Cardiac muscle cell (in vitro differentiated cells and primary cell): ENCODE results near the gene ITIH5. TPM values are rescaled to one million over a fixed set of nuclear protein-coding genes. Genes with fewer than 3 reads are reported as not detected.

Source experiments
- DNase-seq, 2 donors: peaks; one replicate each; pipeline versions ENCODE4 v3.0.0 to v3.0.0-alpha.2; 2010 to 2017; ENCODE audit warnings: low read depth in 1 of 2, low spot score in 1 of 2
- H3K27ac ChIP-seq: fragments of 200-600 bp; sonication (generic); 2 replicates; pipeline ENCODE4 v1.5.1; 2016
- H3K27me3 ChIP-seq: fragments of 200-600 bp; sonication (generic); 2 replicates; pipeline ENCODE4 v1.6.0; 2016; ENCODE audit warnings: control low read depth
- H3K36me3 ChIP-seq: fragments of 200-600 bp; sonication (generic); 2 replicates; pipeline ENCODE4 v1.5.1; 2016; ENCODE audit warnings: control low read depth
- H3K4me1 ChIP-seq: fragments of 200-600 bp; sonication (generic); 2 replicates; pipeline ENCODE4 v1.8.1; 2017; ENCODE audit warnings: low read depth, mild to moderate bottlenecking, mixed run types
- H3K4me3 ChIP-seq: fragments of 200-600 bp; sonication (generic); 2 replicates; pipeline ENCODE4 v1.5.1; 2016; ENCODE audit warnings: mild to moderate bottlenecking
- H3K9me3 ChIP-seq: fragments of 200-600 bp; sonication (generic); 2 replicates; pipeline ENCODE4 v1.5.1; 2017; ENCODE audit warnings: low read depth, mild to moderate bottlenecking, control low read depth
- CTCF ChIP-seq: IDR thresholded peaks from 2 replicates; pipeline ENCODE4 v1.5.1; 2012; ENCODE audit warnings: low read depth, mild to moderate bottlenecking, low read length
- polyA plus RNA-seq: library from polyadenylated mRNA; unstranded; fragments of >200 nt; fragmentation: Nextera tagmentation; extraction: Ambion mirVana; gene quantifications from 2 replicates; pipeline ENCODE4 v1.2.1, GENCODE V29; 2016
- total RNA-seq: library from RNA; depleted of rRNA; stranded (reverse); fragments of >200 nt; gene quantifications from 2 replicates; pipeline ENCODE4 v1.2.3, GENCODE V29; 2016

Gene ITIH5
- total and polyA plus RNA-seq, 2 experiments from 2014 or later, result 0.11 to 0.60 TPM

- no peaks in the 10 kb centered on the region for H3K4me1 ChIP-seq
- H3K9me3 ChIP-seq, result no peaks in the 10 kb centered on the region
- peak in 1 of 2 donors; percentile 96 for DNase-seq
- H3K27ac ChIP-seq, result no peak overlapping the region
- no peaks in the 10 kb centered on the region for H3K36me3 ChIP-seq
- TF ChIP-seq CTCF, result no peak
- no peaks in the 10 kb centered on the region for H3K27me3 ChIP-seq
- no peak overlapping the region for H3K4me3 ChIP-seq
Measured at GRCh38 chr10:7610651-7611389, 55.9 kb downstream of the ITIH5 start.

DNA sequence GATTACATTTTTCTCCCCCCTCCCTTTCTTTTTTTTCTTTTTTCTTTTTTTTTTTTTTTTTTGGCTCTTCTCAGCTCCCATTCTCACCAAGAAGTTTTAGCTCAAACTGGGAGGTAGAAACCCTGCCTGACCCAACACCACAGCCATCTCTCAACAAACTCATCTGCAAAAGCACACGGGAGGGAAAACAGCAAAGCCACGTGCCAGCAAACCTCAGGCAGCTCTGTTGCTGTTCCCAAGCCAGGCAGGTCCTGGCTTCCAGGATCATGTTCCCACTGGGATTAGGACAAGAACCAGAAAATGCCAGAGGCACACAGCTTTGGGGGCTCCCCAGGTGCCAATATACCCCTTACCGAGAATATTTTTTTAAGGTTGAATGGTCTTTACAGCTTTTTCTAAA lies 56.7 kb downstream of the ITIH5 start:
- Histone ChIP-seq H3K4me3 (no peak overlapping the region), H3K9me3 (no peaks in the 10 kb centered on the region), H3K36me3 (no peaks in the 10 kb centered on the region), H3K4me1 (no peaks in the 10 kb centered on the region), H3K27ac (no peak overlapping the region), H3K27me3 (no peaks in the 10 kb centered on the region)
- no peak for DNase-seq
- TF ChIP-seq CTCF, result no peak

GRCh38 chr10:7609556-7609955 lies 57.2 kb downstream of the ITIH5 start:
- no peaks in the 10 kb centered on the region for H3K4me1 ChIP-seq
- H3K36me3 ChIP-seq, result no peaks in the 10 kb centered on the region
- no peak overlapping the region for H3K27ac ChIP-seq
- H3K9me3 ChIP-seq, result no peaks in the 10 kb centered on the region
- DNase-seq, result no peak
- no peak overlapping the region for H3K4me3 ChIP-seq
- no peak for TF ChIP-seq CTCF
- no peaks in the 10 kb centered on the region for H3K27me3 ChIP-seq

GRCh38 chr10:7608001-7608400 lies 58.8 kb downstream of the ITIH5 start:
- no peak overlapping the region for H3K4me3 ChIP-seq
- no peaks in the 10 kb centered on the region for H3K4me1 ChIP-seq
- no peaks in the 10 kb centered on the region for H3K27me3 ChIP-seq
- H3K9me3 ChIP-seq, result no peaks in the 10 kb centered on the region
- no peak overlapping the region for H3K27ac ChIP-seq
- no peaks in the 10 kb centered on the region for H3K36me3 ChIP-seq
- TF ChIP-seq CTCF, result no peak
- no peak for DNase-seq

- TF ChIP-seq CTCF, result no peak
- no peak overlapping the region for H3K27ac ChIP-seq
- no peaks in the 10 kb centered on the region for H3K4me1 ChIP-seq
- DNase-seq, result peak in 1 of 2 donors; percentile 77
- no peaks in the 10 kb centered on the region for H3K9me3 ChIP-seq
- no peaks in the 10 kb centered on the region for H3K36me3 ChIP-seq
- H3K27me3 ChIP-seq, result no peaks in the 10 kb centered on the region
- H3K4me3 ChIP-seq, result no peak overlapping the region
Measured at GRCh38 chr10:7606951-7607404, 59.8 kb downstream of the ITIH5 start.
